ENCODE results near the gene HIPK4.

HIPK4 gene

DNA sequence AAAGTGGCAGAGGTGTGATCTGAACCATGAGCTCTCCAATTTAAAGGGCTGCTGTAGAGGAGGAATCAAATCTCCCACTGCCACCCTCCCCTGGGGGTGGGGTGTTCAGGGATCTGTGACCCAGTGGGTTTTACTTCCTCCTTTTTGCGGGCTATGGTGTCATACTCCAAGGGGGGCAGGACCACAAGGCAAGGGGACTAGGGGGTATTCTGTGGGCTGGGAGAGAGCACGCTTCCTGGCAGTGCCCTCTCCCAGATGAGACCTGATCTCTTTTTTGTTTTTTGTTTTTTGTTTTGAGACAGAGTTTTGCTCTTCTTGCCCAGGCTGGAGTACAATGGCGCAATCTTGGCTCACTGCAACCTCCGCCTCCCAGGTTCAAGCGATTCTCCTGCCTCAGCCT lies 31.2 kb downstream of the HIPK4 start:
- H3K36me3 Mint-ChIP-seq (ENCODE audit: low read depth) = peaks cover 40% of the 10 kb centered on the region
- no peaks in the 10 kb centered on the region for H3K27me3 Mint-ChIP-seq
- peak overlapping the region; percentile 93 for H3K27ac Mint-ChIP-seq
- H3K4me1 Mint-ChIP-seq (ENCODE audit: low read depth) = peaks cover 79% of the 10 kb centered on the region
- H3K4me3 Mint-ChIP-seq = peak overlapping the region; percentile 41
- no peaks in the 10 kb centered on the region for H3K9me3 Mint-ChIP-seq
- intact Hi-C loops (cut with micrococcal nuclease) = no loop called here

DNA sequence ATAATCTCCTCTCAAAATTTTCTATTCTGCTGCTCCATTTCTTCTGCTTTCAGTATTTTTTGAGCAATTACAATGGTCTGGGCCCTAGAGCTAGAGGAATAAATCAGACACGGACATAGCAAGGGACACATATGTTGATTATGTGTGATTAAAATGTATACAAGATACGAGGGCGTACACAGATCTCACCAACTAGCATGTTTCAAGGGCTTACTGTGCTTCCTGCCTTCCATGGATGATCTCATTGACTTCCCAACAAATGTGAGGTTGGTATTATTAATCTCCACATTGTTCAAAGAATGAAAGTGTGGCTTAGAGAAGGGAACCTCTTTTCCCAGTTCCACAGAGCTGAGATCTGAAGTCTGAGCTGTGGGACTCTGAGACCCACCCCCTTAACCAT lies 32.3 kb downstream of the HIPK4 start:
- Mint-ChIP-seq H3K27ac (peak overlapping the region; percentile 93), H3K36me3 (ENCODE audit: low read depth) (peaks cover 49% of the 10 kb centered on the region), H3K27me3 (no peaks in the 10 kb centered on the region), H3K4me3 (no peak overlapping the region), H3K4me1 (ENCODE audit: low read depth) (peaks cover 68% of the 10 kb centered on the region), H3K9me3 (no peaks in the 10 kb centered on the region)
- intact Hi-C loops (cut with micrococcal nuclease) = no loop called here

DNA sequence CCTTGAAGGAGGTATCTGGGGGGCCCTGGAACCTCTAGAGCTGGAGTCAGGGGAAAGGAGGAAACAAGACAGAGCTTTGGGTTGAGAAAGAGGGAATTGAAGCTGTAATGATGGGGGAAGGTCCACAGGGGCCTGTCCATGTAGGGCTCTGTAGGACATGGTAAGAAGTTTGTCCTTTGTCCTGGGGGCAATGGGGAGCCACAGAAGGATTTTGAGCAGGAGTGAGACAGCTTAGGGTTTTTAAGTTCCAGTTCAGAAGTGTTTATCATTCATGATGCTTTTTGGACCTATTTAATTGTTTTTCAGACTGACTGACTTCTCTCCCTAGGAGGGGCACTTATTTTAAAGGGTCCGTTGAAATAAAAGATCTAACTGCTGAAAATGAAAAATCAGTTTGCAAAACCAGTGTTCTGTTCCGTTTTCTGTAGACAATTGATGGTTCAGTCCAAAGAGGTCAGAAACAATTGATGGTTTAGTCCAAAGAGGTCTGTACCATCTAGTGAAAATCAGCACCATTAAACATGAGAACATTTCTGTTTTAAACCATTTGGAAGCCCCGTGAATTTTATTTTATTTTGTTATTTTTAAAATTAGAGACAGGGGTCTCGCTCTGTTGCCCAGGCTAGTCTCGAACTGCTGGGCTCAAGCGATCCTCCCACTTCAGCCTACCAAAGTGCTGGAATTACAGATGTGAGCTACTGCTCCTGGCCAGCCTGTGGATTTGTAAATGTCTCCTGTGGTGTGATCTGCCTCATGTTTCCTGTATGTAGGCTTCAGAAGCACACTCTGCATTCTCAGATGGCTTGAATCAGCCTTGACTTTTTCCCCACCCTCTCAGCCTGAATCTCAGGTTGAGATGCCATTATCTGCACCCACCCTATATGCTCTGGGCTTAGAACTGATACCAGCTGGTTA lies 33.0 kb downstream of the HIPK4 start:
- H3K4me1 Mint-ChIP-seq (ENCODE audit: low read depth) = peaks cover 61% of the 10 kb centered on the region
- no peaks in the 10 kb centered on the region for H3K9me3 Mint-ChIP-seq
- peak overlapping the region; percentile 51 for H3K27ac Mint-ChIP-seq

DNA sequence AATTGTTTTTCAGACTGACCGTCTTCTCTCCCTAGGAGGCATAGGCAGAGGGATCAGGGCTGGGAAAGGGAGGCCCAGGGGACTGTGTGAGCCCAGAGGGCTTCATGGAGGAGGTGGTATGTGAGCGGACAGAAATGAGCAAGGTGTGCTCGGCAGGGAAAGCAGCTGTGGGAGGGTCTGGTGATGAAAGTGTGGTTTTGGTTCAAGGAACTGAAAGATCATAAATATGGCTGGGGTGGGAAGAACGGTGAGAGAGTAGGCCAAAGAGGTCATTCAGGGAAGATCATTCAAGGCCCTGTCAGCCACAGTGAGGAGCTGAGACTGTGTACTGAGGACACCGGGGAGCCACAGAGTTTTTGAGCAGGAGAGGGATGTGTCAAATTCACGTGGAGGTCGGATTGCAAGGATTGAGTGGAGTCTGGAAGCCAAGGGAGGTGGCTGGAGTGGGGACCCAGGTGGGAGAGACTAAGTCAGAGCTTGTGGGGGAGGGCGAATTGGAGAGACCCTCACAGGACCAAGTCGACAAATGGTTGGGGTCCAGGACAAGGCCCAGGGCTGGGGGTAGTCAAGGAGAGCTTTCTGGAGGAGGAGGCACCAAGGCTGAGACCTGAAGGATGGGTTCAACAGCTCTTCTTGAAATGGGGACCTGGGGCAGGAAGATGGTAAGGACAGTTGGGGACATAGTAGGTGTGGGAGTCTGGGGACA lies 33.9 kb downstream of the HIPK4 start:
- Mint-ChIP-seq H3K27ac (peak overlapping the region; percentile 51), H3K36me3 (ENCODE audit: low read depth) (peaks cover 49% of the 10 kb centered on the region), H3K27me3 (no peaks in the 10 kb centered on the region), H3K4me1 (ENCODE audit: low read depth) (peaks cover 58% of the 10 kb centered on the region), H3K4me3 (peak overlapping the region; percentile 17), H3K9me3 (no peaks in the 10 kb centered on the region)
- intact Hi-C loops (cut with micrococcal nuclease) = no loop called here

More for the DNA sequence above, 33.0 kb downstream of the HIPK4 start:
- intact Hi-C loops (cut with micrococcal nuclease) = no loop called here
- H3K36me3 Mint-ChIP-seq (ENCODE audit: low read depth) = peaks cover 42% of the 10 kb centered on the region
- no peak overlapping the region for H3K4me3 Mint-ChIP-seq
- H3K27me3 Mint-ChIP-seq = no peaks in the 10 kb centered on the region

DNA sequence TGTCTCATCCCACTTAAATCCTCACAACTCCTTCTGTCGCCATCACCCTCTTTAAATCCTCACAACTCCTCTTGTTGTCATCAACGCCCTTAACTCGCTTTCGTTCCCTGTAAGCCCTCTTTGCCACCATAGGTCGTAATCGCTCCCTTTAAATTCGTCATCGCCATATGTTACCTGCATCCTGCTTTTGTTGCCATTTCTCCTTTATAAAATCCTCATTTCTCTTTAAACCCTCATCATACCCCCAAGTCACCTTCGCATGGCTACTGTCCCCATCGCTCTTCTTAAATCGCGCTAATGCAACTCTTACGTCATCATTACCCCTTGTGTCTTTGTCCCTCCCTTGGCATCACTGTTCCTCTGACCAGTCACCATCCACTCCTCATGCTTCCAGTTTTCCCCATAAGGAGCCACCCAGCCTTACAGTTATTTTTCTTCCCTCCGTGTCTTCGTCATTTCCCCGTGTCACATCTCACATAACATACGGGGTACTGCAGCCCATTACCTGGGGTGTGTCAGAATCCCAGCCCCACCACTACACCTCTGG lies 40.9 kb downstream of the HIPK4 start:
- Mint-ChIP-seq H3K27ac (peak overlapping the region; percentile 87), H3K9me3 (no peaks in the 10 kb centered on the region), H3K27me3 (no peaks in the 10 kb centered on the region), H3K4me3 (peak overlapping the region; percentile 89), H3K4me1 (ENCODE audit: low read depth) (peaks cover 40% of the 10 kb centered on the region), H3K36me3 (ENCODE audit: low read depth) (peaks cover 40% of the 10 kb centered on the region)
- intact Hi-C loops (cut with micrococcal nuclease) = loop anchor here (10.0 kb wide), 1 partner anchor 56 kb away; no protein-coding TSS in a partner anchor

DNA sequence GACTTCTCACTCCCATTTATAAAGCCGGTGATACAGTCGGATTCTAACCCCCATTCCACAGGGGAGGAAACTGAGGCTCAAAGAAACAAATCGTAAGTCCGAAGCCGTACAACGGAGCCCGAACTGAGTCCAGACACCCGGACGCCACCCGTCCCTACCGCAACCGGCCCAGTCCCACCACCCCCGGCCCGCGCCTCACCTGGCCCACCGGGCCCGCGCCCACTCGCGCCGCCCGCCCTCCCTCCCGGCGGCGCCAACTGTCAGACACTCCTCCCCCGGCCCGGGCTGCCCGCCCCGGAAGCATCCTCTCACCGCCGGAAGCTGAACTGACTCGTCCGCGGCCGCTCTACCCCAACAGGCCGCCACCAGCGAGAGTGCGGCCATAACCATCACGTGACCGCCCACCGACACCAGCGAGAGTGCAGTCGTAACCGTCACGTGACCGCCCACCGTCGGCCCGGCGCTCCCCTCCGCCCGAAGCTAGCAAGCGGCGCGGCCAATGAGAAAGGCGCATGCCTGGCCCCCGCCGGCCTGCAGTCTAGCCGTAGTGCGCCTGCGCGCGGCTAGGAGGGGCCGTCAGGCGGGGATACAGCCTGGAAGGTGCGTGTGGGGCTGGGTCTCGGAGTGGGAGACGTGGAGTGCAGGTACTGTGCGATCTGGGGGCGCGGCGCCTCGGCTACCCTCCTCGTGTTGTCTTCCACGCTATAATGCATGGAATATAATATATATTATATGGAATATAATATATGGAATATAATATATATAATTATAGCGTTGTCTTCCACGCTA lies 41.7 kb downstream of the HIPK4 start, which contains the start of the genes C19orf47 and PLD3:
TSS of gene C19orf47 (minus strand) at position 273 of the 789 bp plus-strand sequence. CDS start 6,540 bp downstream, outside the sequence.
TSS of gene PLD3 (plus strand) at position 571 of the 789 bp plus-strand sequence. CDS start 17,789 bp downstream, outside the sequence.
- H3K9me3 Mint-ChIP-seq = no peaks in the 10 kb centered on the region
- peaks cover 33% of the 10 kb centered on the region for H3K36me3 Mint-ChIP-seq (ENCODE audit: low read depth)
- H3K4me1 Mint-ChIP-seq (ENCODE audit: low read depth) = peaks cover 47% of the 10 kb centered on the region
- intact Hi-C loops (cut with micrococcal nuclease) = loop anchor here (10.0 kb wide), 1 partner anchor 56 kb away; no protein-coding TSS in a partner anchor
- H3K27ac Mint-ChIP-seq = peak within 1 kb of the TSS; percentile 87
- peak within 1 kb of the TSS; percentile 89 for H3K4me3 Mint-ChIP-seq
- H3K27me3 Mint-ChIP-seq = no peaks in the 10 kb centered on the region

DNA sequence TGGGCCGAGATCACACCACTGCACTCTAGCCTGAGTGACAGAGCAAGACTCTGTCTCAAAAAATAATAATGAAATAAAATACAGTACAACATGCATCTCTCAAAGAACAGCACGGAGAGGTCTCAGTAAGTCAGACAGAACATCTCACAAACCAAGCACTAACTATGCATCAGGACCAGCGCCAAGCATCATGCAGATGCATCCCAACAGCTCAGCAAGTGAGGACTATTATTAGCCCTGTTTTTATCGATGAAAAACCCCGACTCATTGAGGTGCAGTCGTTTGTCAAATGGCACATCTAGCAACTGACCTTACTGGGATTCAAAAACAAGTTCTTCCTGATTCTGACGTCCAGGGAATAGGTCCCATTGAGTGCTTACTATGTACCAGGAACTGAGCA lies 45.6 kb downstream of the HIPK4 start:
- no peak overlapping the region for H3K4me3 Mint-ChIP-seq
- H3K9me3 Mint-ChIP-seq = no peaks in the 10 kb centered on the region
- H3K27me3 Mint-ChIP-seq = no peaks in the 10 kb centered on the region
- no peak overlapping the region for H3K27ac Mint-ChIP-seq
- H3K4me1 Mint-ChIP-seq (ENCODE audit: low read depth) = peaks cover 50% of the 10 kb centered on the region
- intact Hi-C loops (cut with micrococcal nuclease) = loop anchor here (10.0 kb wide), 1 partner anchor 60 kb away; no protein-coding TSS in a partner anchor
- peaks cover 38% of the 10 kb centered on the region for H3K36me3 Mint-ChIP-seq (ENCODE audit: low read depth)

DNA sequence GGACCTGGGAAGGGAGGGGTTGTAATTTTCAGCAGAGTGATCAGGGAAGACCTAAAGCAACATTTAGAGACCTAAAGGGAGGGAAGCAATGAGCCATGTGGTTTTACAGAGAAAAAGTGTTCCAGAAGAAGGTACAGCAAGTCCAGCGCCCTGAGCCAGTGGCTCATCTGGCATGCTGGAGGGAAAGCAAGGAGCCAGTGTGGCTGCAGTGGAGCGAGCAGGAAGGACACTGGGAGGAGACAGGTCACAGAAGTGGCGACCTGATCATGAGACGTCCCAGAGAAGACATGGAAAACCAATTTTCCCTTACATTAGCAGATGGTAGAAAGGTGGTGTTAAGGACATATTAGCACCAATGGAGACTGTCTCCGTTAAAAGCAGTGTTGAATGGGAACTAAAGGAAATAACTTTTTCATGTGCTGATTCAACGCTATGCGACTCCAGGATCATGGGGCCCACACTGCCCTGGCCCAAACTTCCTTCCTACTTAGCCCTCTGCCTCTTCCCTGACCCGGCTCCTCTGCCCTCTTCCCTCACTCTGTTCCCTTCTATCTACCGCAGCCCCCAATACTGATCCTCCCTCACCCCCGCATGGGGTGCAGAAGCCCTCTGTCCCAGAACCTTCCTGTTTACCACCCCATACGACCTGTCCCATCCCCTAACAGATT lies 47.2 kb downstream of the HIPK4 start:
- intact Hi-C loops (cut with micrococcal nuclease) = loop anchor here (10.0 kb wide), 1 partner anchor 62 kb away; no protein-coding TSS in a partner anchor
- Mint-ChIP-seq H3K4me1 (ENCODE audit: low read depth) (peaks cover 50% of the 10 kb centered on the region), H3K27ac (peak overlapping the region; percentile 76), H3K36me3 (ENCODE audit: low read depth) (peaks cover 29% of the 10 kb centered on the region), H3K27me3 (no peaks in the 10 kb centered on the region), H3K4me3 (no peak overlapping the region), H3K9me3 (no peaks in the 10 kb centered on the region)

DNA sequence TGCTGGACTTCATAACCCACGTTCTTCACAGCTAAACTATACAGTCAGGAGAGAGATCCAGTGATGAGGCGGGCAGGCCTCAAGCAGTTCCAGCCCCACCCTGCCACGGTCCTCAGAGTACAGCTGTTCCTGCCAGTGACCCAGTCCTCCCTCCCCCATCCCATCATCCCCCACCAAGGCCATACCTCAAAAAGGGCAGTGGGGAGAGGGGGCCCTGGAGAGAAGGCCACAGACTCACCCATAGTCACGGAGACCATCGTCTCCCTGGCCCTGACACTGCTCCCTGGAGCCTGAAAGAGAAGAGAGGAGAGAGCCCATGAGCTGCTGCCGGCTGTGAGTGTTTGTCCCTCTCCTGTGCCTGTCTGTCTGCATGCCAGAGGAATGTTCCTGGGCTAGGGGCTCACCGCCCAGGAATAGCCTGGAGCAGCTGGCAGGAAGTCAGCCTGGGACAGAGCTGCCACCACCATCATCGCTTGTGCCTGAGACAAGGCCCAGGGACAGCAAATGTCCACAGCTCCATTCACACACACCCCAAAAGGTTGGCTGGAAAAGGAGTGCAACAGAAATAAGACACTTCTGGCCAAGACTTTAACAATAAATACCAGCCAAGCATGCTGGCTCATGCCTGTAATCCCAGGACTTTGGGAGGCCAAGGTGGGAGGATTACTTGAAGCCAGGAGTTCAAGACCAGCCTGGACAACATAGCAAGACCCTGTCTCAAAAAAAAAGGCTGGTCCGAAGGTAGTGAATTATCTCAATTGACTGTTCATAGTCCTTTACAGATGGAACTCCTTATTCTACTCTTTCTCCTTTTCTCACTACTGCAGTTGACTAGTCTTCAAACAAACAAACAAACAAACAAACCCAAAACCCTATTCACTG lies 48.1 kb downstream of the HIPK4 start:
- Mint-ChIP-seq H3K27me3 (no peaks in the 10 kb centered on the region), H3K4me3 (no peak overlapping the region), H3K4me1 (ENCODE audit: low read depth) (peaks cover 41% of the 10 kb centered on the region), H3K27ac (peak overlapping the region; percentile 76), H3K36me3 (ENCODE audit: low read depth) (peaks cover 29% of the 10 kb centered on the region), H3K9me3 (no peaks in the 10 kb centered on the region)
- intact Hi-C loops (cut with micrococcal nuclease) = loop anchor here (10.0 kb wide), 1 partner anchor 63 kb away; no protein-coding TSS in a partner anchor

DNA sequence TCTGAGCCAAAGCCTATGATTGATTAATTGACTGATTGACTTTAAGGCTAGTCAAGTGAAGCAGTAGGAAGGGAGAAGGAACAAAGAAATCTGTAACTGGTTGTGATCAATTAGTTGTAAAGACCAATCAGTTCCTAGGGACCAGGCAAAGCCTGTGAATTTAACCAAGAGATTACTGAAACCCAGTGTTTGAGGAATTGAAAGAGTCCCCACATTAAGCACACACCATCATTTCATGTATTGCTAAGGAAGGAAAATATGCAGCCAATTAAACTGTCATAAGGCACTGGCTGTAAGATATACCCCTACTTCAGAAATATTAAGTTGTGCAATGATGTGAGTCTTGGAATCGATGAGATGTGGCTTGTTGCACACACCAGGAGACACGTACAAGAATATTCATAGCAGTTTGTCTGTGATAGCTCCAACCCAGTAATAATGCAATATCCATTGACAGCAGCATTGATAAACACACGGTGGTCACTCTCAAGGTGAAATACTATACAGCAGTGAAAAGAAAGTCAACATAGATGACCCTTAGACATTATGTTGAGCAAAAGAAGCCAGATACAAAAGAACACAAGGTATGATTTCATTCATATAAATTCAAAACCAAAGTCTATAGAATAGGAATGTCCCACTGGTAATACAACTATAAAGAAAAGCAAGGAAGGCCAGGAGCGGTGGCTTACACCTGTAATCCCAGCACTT lies 50.8 kb downstream of the HIPK4 start:
- intact Hi-C loops (cut with micrococcal nuclease) = no loop called here
- Mint-ChIP-seq H3K36me3 (ENCODE audit: low read depth) (peaks cover 53% of the 10 kb centered on the region), H3K9me3 (no peaks in the 10 kb centered on the region)

DNA sequence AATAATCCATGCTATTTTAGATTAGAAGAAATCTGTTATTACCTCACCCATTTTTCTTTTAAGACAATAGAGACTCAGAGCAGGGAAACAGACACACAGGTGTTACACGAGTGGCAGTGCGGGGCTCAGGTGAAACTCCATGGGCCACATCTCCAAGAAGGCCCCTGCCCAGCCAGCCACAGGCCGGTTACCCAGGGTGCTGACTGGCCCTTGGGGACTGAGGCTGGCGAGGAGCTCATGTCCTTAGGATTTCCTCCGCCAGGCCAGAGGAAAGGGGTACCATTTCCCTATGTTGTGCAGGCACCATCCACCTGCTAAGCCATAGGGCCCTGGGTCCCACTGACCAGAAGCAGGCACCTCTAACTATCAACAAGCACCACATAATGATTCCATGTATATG lies 52.4 kb downstream of the HIPK4 start:
- no peak overlapping the region for H3K4me3 Mint-ChIP-seq
- H3K9me3 Mint-ChIP-seq = no peaks in the 10 kb centered on the region
- H3K27me3 Mint-ChIP-seq = no peaks in the 10 kb centered on the region
- intact Hi-C loops (cut with micrococcal nuclease) = no loop called here
- H3K27ac Mint-ChIP-seq = no peak overlapping the region
- peaks cover 19% of the 10 kb centered on the region for H3K4me1 Mint-ChIP-seq (ENCODE audit: low read depth)
- peaks cover 68% of the 10 kb centered on the region for H3K36me3 Mint-ChIP-seq (ENCODE audit: low read depth)

More for the DNA sequence above, 50.8 kb downstream of the HIPK4 start:
- Mint-ChIP-seq H3K27ac (no peak overlapping the region), H3K4me1 (ENCODE audit: low read depth) (peaks cover 33% of the 10 kb centered on the region), H3K4me3 (no peak overlapping the region), H3K27me3 (no peaks in the 10 kb centered on the region)
